HS-27A (cell line): ENCODE results near the gene TANC2.
"Not testable (repeated sequence)": the region's sequence is repeated elsewhere in the genome, so short reads cannot be mapped to it uniquely, and the experiment has no call there.

Experiments
- DNase-seq: peaks from one replicate; pipeline ENCODE4 v3.0.0-alpha.2; 2012; ENCODE audit warnings: low read depth, missing footprints

The TANC2 gene

DNA sequence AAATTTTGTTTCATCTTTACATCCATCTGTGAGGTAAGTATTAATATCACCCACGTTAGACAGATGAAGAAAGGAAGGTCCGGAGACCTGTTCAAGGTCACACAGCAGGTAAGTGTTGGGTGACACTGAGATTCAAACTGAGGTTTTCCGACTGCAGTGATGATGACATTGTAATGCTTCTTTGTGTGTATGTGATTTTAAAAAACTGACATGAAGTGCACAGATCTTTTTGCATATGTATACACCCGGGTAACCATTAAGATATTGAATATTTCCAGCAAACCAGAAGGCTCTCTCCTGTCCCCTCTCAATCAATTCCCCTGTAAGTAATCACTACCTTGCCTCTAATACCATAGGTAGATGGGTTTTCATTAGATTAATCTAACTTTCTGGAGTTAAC is 1.5 kb upstream of the TANC2 start:
- no peak for DNase-seq

DNA sequence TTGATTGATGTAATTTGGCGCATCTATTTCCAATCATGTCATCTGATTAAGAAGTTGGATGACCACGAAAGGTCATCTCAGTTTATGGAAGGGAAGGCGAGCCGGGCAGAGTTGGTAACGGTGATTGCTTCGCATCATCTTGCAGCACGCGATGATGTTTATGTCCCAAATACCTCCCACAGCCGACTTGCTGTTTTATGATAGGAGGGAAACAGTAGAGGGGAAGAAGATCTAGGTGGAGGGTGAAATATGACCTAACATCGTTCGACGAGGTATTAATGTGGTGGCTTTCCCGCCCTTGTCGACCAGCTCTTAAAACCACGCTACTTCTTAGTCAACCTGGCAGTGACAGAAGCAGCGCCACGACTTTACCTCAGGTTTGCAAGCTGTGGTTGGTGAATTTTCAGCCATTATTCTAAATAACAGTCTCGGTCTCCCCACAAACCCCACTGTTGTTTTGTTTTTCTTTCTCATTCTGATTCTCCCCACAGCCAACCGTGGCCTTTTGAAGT is 805 bp upstream of the TANC2 start:
- no peak for DNase-seq

DNA sequence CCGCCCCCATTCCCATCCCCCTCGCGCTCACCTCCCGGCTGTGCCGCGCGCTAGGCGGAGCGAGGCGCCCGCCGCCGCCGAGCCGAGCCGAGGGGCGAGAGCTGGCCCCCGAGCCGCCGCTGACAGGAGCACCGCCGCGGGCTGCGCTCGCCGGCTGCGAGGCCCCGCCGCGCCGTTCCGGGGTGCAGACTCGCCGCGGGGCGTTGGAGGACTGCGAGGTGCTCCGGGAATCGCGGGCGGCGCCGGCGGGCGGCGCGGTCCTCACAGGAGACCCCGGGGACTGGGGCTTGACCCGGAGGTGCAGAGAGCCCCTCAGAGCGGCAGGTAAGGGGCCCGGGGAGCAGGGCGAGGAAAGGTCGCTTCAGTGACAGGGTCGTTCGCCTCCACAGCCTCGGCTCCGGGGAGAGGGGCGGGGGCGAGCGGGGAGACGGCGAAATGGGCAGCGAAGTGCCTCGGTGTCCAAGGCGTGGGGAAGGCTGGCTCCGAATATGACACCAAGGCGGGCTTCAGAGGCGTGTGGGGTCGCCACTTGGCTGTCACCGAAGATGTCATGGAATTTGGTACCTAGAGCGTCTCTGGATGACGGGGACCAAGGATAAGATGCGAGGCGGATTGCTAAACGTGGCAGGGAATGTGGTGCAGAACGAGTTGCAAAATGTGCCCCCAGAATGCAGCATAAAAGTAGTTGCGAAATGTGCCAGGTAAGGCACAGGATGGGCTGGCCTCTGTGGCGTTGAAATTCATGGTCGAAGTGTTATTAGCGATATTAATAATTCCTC is 580 bp downstream of the TANC2 start:
- no peak for DNase-seq

DNA sequence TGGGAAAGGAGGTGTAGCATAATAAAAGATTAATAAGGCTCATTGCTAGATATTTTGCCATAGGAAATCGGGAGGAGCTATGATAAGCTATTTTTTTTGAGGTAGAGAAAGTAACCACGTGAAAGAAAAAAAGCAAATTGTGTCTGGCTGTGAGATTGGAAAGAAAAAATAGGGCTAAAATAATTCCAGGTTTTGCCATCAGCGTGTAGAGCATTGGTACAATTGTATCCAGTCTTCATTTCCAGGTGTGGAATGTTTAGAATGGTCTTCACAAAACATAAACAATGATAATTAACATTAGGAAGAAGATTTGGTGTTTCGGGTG is 1.1 kb downstream of the TANC2 start:
- no peak for DNase-seq

DNA sequence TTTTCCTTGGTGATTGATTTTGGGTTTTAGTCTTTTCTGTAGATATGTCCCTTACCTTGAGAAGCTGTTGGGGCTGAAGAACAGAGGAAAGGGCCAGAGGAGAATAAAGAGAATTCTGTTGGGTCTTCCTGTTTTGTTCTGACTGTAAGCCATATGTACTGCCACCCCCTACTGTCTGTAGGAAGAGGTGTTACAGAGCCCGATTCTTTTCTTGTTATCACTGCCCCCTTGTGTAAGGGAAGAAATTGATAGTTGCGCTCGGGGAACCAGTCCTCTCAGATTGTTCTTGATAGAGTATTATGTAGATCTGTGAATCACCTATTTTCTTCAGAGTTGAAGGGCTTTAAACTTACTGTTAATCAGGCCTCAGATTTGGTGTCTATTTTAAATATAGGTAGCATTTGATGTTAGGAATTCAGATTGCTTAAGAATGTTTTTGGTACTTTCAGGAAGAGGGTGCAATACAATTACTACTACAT is 2.4 kb downstream of the TANC2 start:
- no peak for DNase-seq

DNA sequence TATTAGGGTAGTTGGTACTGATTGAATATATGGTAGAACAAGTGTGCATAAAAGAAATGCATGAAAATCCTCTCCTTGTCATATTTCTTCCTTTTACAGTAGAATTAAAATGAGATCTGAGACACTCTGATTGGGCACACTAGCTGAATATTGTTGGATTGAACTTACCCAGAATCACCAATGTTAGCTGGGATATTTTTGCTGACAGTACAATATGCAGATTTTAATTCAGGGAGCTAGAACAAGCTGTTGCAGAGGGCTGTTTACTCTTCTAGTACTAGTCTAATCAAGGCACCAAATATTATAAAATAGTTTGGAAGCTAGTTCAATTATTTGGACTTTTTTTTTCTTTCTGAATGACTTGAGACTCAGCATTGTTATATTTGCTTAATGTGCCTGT is 4.6 kb downstream of the TANC2 start:
- DNase-seq, result no peak

DNA sequence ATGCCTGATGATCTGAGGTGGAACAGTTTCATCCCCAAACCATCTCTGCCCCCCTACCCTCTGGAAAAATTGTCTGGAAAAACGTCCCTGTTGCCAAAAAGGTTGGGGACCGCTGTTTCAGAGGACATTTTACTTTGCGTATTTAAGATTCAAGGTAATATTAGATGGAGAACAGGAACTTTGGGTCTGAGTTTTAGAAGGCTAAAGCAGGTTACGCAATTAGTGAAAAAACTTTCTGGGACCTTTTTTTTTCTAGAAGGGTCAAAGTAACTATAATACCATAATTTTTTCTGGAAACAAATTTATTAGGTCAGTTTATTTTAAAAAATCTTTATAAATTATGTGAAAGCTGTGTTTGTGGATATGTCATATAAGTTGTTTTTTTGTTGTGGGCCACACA is 5.8 kb downstream of the TANC2 start:
- no peak for DNase-seq

DNA sequence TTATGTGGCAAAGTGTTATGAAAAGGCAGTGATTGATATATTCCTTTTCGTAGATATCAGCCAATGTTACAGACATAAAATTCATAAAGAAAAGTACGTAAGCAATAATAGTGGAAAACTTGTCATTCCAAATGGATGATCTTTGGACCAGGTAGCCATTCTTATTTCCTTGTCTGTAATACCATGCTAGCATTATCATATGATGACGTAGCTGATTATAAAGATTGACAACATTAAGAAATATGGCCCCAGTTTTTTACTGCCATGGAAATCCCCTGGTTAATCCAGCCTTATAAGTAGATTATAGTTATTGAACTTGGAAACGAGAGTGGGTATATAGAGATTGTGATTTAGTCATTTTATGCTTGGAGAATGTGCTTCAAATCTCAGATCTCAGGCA is 8.8 kb downstream of the TANC2 start:
- no peak for DNase-seq

DNA sequence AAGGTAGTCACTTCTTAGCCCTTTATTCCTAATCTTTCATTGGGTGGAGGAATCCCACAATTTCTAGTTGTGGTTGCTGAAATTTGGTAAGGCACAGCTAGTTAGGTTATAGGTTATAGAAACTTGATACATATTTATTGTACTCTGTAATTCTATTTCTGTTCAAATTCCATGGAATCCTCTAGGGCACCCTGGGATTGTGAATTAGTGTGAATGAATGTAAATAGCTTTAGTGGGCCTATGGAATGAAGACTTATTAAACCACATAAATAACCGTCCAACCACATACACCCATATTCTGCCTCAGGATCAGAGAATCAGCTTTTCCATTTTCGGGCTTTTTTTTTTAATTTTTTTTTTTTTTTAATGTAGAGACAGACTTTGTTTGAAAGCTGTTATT is 9.2 kb downstream of the TANC2 start:
- DNase-seq, result no peak

DNA sequence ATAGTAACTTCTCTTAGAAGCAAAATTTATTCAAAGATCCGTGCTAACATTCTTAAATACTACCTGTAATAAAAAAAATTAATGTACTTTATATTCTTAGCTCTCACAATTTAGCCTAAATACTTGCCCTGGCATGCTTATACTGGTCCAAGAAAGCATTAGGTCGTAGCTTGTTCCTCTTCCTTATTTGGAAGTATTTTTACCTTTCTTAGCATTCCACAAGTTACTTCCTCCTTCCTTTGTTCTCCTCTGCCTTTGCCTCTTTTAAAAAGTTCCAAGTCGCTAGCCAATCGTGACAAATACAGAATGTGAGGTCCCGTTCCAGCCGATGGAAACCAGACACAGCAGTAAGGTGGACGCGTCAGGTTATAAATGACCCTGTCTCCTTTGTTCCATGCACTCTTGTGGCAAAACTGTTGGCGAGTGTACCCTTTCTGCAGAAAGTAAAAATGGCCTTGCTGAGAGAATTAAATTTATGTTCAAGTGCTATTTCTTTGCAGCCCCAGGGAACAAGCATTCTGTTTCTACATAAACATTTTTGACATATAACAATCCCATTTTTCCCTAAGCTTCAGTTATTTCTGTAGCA is 10.7 kb downstream of the TANC2 start:
- DNase-seq, result not testable (repeated sequence)

DNA sequence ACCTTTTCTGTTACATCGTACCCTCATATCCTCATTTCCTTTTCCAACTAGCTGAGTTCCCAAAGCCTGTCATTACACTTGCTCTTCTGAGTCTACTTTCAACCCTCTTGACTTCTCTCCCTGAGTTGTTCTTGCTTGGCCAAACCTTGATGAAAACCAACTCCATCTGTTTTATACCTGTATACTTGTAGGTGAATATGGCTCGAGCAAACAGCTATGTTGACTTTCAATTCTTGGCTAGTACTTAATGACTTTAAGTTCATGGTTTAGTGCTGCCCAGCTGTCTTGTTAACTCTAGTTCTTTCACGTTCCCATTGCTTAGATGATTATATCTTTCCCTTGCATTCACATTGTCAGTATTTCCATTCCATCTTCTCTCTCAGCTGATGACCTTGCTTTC is 14.8 kb downstream of the TANC2 start:
- DNase-seq, result no peak

DNA sequence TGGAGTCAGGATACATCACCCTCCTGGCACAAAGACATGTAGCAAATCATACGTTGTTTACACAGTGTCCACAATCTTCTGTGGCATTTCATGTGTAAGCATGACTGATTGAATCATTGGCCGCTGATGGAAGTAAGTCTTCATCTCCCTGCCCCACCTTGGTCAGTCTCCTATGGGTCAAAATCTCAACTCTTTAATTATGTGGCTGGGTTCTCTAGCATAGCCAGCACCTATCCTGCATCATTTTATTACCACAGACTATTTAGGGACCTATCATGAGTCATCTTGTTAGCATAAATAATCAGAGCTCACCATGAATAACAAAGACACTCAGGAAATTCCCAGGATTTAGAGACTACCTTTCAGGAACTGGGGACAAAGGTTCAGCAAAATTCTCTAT is 15.9 kb downstream of the TANC2 start:
- DNase-seq, result no peak

DNA sequence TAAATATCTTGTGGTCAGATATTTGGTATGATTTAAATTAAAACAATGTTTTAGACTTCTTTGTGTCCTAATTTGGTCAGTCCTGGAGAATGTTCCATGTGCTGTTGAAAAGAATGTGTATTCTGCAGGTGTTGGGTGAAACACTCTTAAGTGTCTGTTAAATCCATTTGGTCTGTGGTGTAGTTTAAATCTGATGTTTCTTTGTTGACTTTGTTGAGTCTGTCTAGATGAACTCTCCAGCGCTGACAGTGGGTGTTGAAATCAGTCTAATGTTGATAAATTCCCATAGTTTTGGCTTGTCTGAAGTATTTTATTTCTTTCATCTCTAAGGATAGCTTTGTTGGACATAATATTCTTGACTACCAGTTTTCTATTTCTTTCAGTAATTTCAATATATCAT is 18.8 kb downstream of the TANC2 start:
- no peak for DNase-seq

DNA sequence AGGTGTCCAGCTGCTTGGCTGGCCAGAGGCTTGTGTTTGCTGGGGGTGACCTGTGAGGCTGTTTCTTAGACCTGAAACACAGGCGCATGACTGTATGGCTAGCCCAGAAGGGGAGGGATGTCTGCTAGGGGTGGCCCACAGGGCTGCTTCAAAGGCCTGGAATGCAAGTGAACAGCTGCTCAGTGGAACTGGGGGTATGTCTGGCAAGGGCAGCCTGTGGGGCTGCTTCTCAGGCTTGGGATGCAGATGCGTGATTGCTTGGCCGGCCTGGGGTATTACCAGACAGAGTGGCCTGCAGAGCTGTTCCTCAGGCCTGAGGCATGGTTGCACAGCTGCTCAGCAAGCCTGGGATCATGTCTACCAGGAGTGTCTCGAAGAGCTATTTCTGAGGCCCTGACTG is 20.5 kb downstream of the TANC2 start:
- DNase-seq, result no peak

DNA sequence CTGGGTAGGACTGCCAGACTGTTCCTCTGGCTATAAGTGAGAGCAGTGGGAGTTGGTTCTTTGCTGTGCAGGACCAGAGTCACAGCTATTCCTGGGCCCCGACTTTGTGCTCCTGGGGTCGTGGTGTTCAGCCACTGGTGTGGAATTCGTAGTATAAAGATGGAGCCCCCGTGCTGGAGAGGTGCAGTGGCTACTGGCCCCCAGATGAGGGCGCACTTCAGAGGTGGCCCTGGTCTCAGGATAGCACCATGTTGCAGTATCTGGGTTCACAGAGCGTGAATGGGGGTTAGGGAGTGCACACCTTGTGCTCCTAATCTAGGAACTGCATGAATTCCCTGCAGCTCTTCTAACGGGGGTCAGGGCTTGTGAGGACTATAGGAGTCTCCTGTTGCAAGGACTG is 21.1 kb downstream of the TANC2 start:
- DNase-seq, result no peak

DNA sequence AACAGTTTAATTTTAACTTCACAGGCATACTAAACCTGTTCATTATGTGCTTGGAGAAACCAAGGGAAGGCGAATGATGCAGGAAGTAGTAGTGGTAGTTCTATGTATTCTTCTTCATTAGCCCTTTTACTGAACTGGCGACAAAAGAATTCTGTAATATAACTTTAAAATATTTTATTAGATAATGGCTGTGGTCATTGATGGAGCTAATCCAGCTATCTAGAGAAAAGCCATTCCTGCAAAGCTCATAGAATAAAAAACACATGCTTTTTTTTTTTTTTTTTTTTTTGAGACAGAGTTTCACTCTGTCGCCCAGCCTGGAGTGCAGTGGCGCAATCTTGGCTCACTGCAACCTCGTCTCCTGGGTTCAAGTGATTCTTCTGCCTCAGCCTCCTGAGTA is 23.5 kb downstream of the TANC2 start:
- no peak for DNase-seq

DNA sequence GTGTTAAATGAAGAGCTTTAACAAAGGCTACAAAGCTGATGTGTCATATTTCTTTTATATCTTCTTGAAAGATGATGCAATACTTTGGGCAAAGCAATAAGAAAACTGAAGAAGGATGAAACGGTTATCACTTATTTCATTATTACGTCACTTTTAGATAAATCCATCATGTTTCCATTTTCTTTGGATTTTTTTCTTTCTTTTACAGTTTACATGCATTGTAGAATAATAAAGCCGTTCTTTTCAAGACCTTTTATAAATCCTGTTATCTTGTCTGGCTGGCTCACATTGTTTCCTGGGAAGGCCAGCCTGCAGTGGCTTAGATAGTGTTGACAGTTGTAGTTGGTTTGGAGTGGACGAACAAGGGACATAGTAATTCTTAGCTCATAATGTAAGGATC is 28.9 kb downstream of the TANC2 start:
- DNase-seq, result no peak

DNA sequence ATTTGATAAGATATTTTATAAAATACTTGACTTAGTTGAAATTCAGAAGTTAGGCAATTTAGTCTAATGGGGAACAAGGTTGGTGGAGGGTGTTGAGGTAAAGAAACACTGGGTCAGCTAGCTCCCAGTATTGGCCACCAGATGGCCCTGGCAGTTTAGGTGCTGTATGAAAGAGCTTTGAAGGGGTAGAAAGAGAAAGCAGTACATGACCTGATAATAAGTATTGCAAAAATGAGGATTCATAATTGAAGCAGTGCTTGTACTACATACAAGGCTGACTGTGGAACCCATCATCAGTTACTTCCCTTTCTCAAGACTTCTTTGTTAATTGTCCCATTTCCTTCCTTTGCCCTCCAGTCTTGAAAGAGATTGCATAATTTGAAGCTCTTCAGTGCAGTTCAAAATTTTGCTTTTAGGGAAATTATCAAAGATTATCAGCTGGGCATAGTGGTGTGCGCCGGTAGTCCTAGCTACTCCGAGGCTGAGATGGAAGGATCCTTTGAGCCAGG is 29.4 kb downstream of the TANC2 start:
- no peak for DNase-seq

DNA sequence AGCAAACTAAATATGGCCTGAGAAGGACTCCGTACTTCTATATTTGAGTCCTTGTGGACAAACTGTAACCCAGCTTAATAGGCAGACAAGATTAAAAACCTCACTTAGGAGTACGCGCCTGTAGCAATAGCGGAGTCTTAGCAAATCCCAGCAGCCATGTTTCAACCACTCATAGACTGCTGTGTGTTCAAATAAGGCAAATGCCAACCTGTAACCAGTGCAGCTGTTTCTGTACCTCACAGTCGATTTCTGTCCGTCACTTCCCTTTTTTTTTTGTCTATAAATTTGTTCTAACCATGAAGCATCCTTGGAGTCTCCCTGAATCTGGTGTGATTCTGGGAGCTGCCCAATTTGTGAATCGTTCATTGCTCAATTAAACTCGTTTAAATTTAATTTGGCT is 30.2 kb downstream of the TANC2 start:
- no peak for DNase-seq

DNA sequence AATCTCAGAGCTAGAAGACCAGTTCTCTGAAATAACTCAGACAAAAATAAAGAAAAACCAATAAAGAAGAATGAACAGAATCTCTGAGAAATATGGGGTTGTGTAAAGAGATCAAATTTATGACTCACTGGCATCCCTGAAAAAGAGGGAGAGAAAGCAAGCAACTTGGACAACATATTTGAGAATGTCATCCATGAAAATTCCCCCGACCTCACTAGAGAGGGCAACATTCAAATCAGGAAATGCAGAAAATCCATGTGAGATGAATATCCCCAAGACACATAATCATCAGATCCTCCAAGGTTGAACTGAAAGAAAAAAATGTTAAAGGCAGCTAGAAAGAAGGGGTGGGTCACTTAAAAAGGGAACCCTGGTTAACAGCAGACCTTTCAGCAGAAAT is 32.1 kb downstream of the TANC2 start:
- no peak for DNase-seq

DNA sequence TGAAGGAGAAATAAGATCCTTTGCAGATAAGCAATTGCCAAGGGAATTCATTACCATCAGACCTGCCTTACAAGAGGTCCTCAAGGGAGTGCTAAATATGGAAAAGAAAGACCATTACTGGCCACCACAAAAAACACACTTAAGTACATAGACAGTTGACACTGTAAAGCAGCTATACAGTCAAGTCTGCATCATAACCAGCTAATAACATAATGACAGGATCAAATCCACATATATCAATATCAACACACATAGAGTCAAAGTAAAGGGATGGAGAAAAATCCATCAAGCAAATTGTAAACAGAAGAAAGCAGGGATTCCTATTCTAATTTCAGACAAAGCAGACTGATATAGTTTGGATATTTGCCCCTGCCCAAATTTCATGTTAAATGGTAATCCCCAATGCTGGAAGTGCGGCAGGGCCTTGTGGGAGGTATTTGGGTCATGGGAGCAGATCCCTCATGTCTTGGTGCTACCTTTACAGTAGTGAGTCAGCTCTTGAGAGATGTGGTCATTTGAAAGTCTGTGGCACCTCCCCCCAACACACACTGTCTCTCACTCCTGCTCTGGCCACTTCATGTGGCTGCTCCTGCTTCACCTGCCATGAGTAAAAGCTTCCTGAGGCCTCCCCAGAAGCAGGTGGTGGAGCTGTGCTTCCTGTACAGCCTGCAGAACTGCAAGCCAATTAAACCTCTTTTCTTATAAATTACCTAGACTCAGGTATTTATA is 32.8 kb downstream of the TANC2 start:
- no peak for DNase-seq

DNA sequence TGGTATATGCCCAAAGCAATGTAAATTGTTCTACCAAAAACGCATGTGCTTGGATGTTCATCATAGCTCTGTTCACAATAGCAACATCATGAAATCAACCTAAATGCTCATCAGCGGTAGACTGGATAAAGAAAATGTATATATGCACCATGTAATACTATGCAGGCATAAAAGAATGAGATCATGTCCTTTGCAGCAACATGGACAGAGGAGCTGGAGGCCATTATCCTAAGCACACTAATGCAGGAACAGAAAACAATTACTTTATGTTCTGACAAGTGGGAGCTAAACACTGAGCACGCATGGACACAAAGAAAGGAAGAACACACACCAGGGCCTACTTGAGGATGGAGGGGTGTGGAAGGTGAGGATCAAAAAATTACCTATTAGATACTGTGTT is 33.7 kb downstream of the TANC2 start:
- no peak for DNase-seq
